OCI-LY1 (cell line): ENCODE data around the gene RPL37A.

ENCODE experiments used
- H2AFZ ChIP-seq: fragments of 200-600 bp; sonication (generic), shearing (Covaris generic); 2 replicates; pipeline ENCODE4 v1.6.0; 2014; ENCODE audit warnings: antibody characterized with exemption, mild to moderate bottlenecking, low read length
- H3F3A ChIP-seq: fragments of 200-600 bp; sonication (generic), shearing (Covaris generic); 2 replicates; pipeline ENCODE4 v1.6.0; 2014; ENCODE audit warnings: mild to moderate bottlenecking, antibody characterized with exemption, low read length, moderate library complexity; ENCODE audit not compliant: insufficient read depth
- H3K27ac ChIP-seq: fragments of 200-600 bp; sonication (generic); 2 replicates; pipeline ENCODE4 v1.5.1; 2014; ENCODE audit warnings: low read length, mixed run types, mild to moderate bottlenecking, low read depth; ENCODE audit not compliant: poor library complexity, severe bottlenecking
- H3K27me3 ChIP-seq: fragments of 200-600 bp; sonication (generic); 2 replicates; pipeline ENCODE4 v1.6.0; 2014; ENCODE audit warnings: antibody characterized with exemption, mild to moderate bottlenecking, low read length, moderate library complexity; ENCODE audit not compliant: insufficient read depth
- H3K36me3 ChIP-seq: fragments of 200-600 bp; sonication (generic); 2 replicates; pipeline ENCODE4 v1.6.1; 2014; ENCODE audit warnings: mild to moderate bottlenecking, antibody characterized with exemption, low read length, moderate library complexity, mixed read lengths; ENCODE audit not compliant: insufficient read depth
- H3K4me1 ChIP-seq: fragments of 200-600 bp; sonication (generic); 2 replicates; pipeline ENCODE4 v1.5.1; 2014; ENCODE audit warnings: mild to moderate bottlenecking, low read length, moderate library complexity; ENCODE audit not compliant: insufficient read depth, severe bottlenecking
- H3K4me2 ChIP-seq: fragments of 200-600 bp; sonication (generic), shearing (Covaris generic); 2 replicates; pipeline ENCODE4 v1.6.1; 2014; ENCODE audit warnings: low read length
- H3K4me3 ChIP-seq: fragments of 200-600 bp; sonication (generic); 2 replicates; pipeline ENCODE4 v1.5.1; 2014; ENCODE audit warnings: low read length, low read depth, mild to moderate bottlenecking, mixed read lengths; ENCODE audit not compliant: poor library complexity, severe bottlenecking
- H3K79me2 ChIP-seq: fragments of 200-600 bp; shearing (Covaris generic); 2 replicates; pipeline ENCODE4 v1.6.1; 2016; ENCODE audit warnings: mixed run types, low read length, mixed read lengths; ENCODE audit not compliant: insufficient read depth
- H3K9ac ChIP-seq: fragments of 200-600 bp; sonication (generic), shearing (Covaris generic); 2 replicates; pipeline ENCODE4 v1.6.1; 2014; ENCODE audit warnings: mild to moderate bottlenecking, low read length, mixed read lengths
- H3K9me2 ChIP-seq: fragments of 200-600 bp; sonication (generic), shearing (Covaris generic); 2 replicates; pipeline ENCODE4 v1.6.1; 2014; ENCODE audit warnings: low read depth, mild to moderate bottlenecking, low read length, mixed read lengths
- H3K9me3 ChIP-seq: fragments of 200-600 bp; shearing (Covaris generic); 2 replicates; pipeline ENCODE4 v1.6.1; 2014; ENCODE audit warnings: low read length, mixed read lengths
- H4K20me1 ChIP-seq: fragments of 200-600 bp; sonication (generic), shearing (Covaris generic); 2 replicates; pipeline ENCODE4 v1.6.0; 2016; ENCODE audit warnings: mild to moderate bottlenecking, low read length; ENCODE audit not compliant: insufficient read depth
- CTCF ChIP-seq: fragments of 200-600 bp; sonication (generic), shearing (Covaris generic); IDR thresholded peaks from 2 replicates; pipeline ENCODE4 v1.5.1; 2017; ENCODE audit warnings: mild to moderate bottlenecking, antibody characterized with exemption, low read length, moderate library complexity, mixed read lengths
- EZH2 ChIP-seq: fragments of 200-600 bp; sonication (generic), shearing (Covaris generic); IDR thresholded peaks from 2 replicates; pipeline ENCODE4 v1.8.0; 2017; ENCODE audit warnings: borderline replicate concordance, mixed run types, mild to moderate bottlenecking, antibody characterized with exemption, low read length, moderate library complexity, mixed read lengths

Gene RPL37A

GRCh38 chr2:216535454-216535995, 36.9 kb downstream of the RPL37A start:
- no peaks in the 10 kb centered on the region for H3K36me3 ChIP-seq
- H3K27ac ChIP-seq: no peak overlapping the region
- no peak overlapping the region for H2AFZ ChIP-seq
- no peaks in the 10 kb centered on the region for H3K79me2 ChIP-seq
- TF ChIP-seq CTCF (no peak), EZH2 (no peak)
- no peaks in the 10 kb centered on the region for H3K27me3 ChIP-seq
- no peak overlapping the region for H3K4me3 ChIP-seq
- H3K4me2 ChIP-seq: no peak overlapping the region
- no peaks in the 10 kb centered on the region for H3K9me3 ChIP-seq
- no peaks in the 10 kb centered on the region for H4K20me1 ChIP-seq
- no peaks in the 10 kb centered on the region for H3K9me2 ChIP-seq
- H3F3A ChIP-seq: no peaks in the 10 kb centered on the region
- no peak overlapping the region for H3K9ac ChIP-seq
- no peaks in the 10 kb centered on the region for H3K4me1 ChIP-seq

- H3K9ac ChIP-seq: no peak overlapping the region
Measured at GRCh38 chr2:216536734-216537210, 38.1 kb downstream of the RPL37A start.

GRCh38 chr2:216537366-216537765, 38.7 kb downstream of the RPL37A start:
- no peaks in the 10 kb centered on the region for H3K27me3 ChIP-seq
- H3K9me3 ChIP-seq: no peaks in the 10 kb centered on the region
- H3K79me2 ChIP-seq: no peaks in the 10 kb centered on the region
- H3K4me2 ChIP-seq: no peak overlapping the region
- TF ChIP-seq EZH2: no peak
- TF ChIP-seq CTCF: no peak
- H4K20me1 ChIP-seq: no peaks in the 10 kb centered on the region
- H3K27ac ChIP-seq: no peak overlapping the region
- H3K9ac ChIP-seq: no peak overlapping the region
- H3K4me3 ChIP-seq: no peak overlapping the region
- H3F3A ChIP-seq: no peaks in the 10 kb centered on the region
- H3K9me2 ChIP-seq: no peaks in the 10 kb centered on the region
- no peaks in the 10 kb centered on the region for H3K4me1 ChIP-seq
- H2AFZ ChIP-seq: no peak overlapping the region
- H3K36me3 ChIP-seq: no peaks in the 10 kb centered on the region

More at GRCh38 chr2:216536734-216537210, 38.1 kb downstream of the RPL37A start:
- no peaks in the 10 kb centered on the region for H3K9me2 ChIP-seq
- H3K36me3 ChIP-seq: no peaks in the 10 kb centered on the region
- TF ChIP-seq CTCF (no peak), EZH2 (no peak)
- H4K20me1 ChIP-seq: no peaks in the 10 kb centered on the region
- no peak overlapping the region for H3K4me2 ChIP-seq
- no peak overlapping the region for H2AFZ ChIP-seq
- no peaks in the 10 kb centered on the region for H3K4me1 ChIP-seq
- H3K27me3 ChIP-seq: no peaks in the 10 kb centered on the region
- no peaks in the 10 kb centered on the region for H3F3A ChIP-seq
- no peak overlapping the region for H3K4me3 ChIP-seq
- H3K79me2 ChIP-seq: no peaks in the 10 kb centered on the region
- H3K9me3 ChIP-seq: no peaks in the 10 kb centered on the region
- H3K27ac ChIP-seq: no peak overlapping the region
